Liver (tissue), 9 donors: ENCODE data around the gene SCAMP4. TPM values are rescaled to one million over a fixed set of nuclear protein-coding genes. Genes with fewer than 3 reads are reported as not detected.
A peak's percentile ranks its signal among the peaks of the same experiment; 100 is the strongest.
"Not testable (repeated sequence)": the region's sequence is repeated elsewhere in the genome, so short reads cannot be mapped to it uniquely, and the experiment has no call there.

Source experiments
- DNase-seq: peaks from one replicate; pipeline ENCODE4 v3.0.0-alpha.2; 2017; ENCODE audit warnings: low spot score
- H3K27ac ChIP-seq, 2 donors: one replicate each; pipeline ENCODE4 v1.7.0; 2013; ENCODE audit warnings: inconsistent platforms in 2 of 2, low read length in 2 of 2, control low read depth in 1 of 2, low read depth in 1 of 2, mild to moderate bottlenecking in 1 of 2
- H3K27me3 ChIP-seq, 4 donors: one replicate each; pipeline versions ENCODE4 v1.6.1 to v1.7.0; 2013; ENCODE audit warnings: low read length in 3 of 4, inconsistent platforms in 1 of 4, mild to moderate bottlenecking in 1 of 4, moderate library complexity in 1 of 4; ENCODE audit not compliant: control insufficient read depth in 4 of 4, insufficient read depth in 4 of 4
- H3K36me3 ChIP-seq, 4 donors: one replicate each; pipeline versions ENCODE4 v1.6.1 to v1.7.0; 2013; ENCODE audit warnings: low read length in 3 of 4, mild to moderate bottlenecking in 3 of 4, low read depth in 1 of 4, moderate library complexity in 1 of 4; ENCODE audit not compliant: control insufficient read depth in 4 of 4, insufficient read depth in 3 of 4
- H3K4me1 ChIP-seq, 4 donors: one replicate each; pipeline versions ENCODE4 v1.6.1 to v1.7.0; 2013; ENCODE audit warnings: low read length in 3 of 4, mild to moderate bottlenecking in 3 of 4, moderate library complexity in 1 of 4; ENCODE audit not compliant: control insufficient read depth in 4 of 4, insufficient read depth in 4 of 4
- H3K4me3 ChIP-seq, 3 donors: one replicate each; pipeline versions ENCODE4 v1.6.1 to v1.7.0; 2013; ENCODE audit warnings: low read length in 3 of 3, control low read depth in 1 of 3, low read depth in 1 of 3, mild to moderate bottlenecking in 1 of 3
- H3K9ac ChIP-seq, 2 donors: one replicate each; pipeline ENCODE4 v1.7.0; 2013; ENCODE audit warnings: low read length in 2 of 2, mild to moderate bottlenecking in 2 of 2, moderate library complexity in 2 of 2, control low read depth in 1 of 2, low read depth in 1 of 2
- H3K9me3 ChIP-seq, 4 donors: one replicate each; pipeline versions ENCODE4 v1.6.1 to v1.7.0; 2013; ENCODE audit warnings: low read length in 3 of 4; ENCODE audit not compliant: control insufficient read depth in 4 of 4
- GABPA ChIP-seq, 2 donors: IDR thresholded peaks in 1 of 2; conservative IDR thresholded peaks in 1 of 2; 2 replicates each; pipeline ENCODE4 v1.6.1; 2016; ENCODE audit warnings: antibody characterized with exemption in 2 of 2, mild to moderate bottlenecking in 1 of 2, moderate library complexity in 1 of 2
- SP1 ChIP-seq: IDR thresholded peaks from 2 replicates; pipeline ENCODE4 v1.6.1; 2018; ENCODE audit warnings: antibody characterized with exemption, mild to moderate bottlenecking
- YY1 ChIP-seq: IDR thresholded peaks from 2 replicates; pipeline ENCODE4 v1.6.1; 2016; ENCODE audit warnings: antibody characterized with exemption, mild to moderate bottlenecking
- WGBS: extraction: QIAGEN DNeasy Blood & Tissue Kit; methylation state at CpG from one replicate; pipeline ENCODE4 v1.1.7; 2013; 5-methylcytosine and 5-hydroxymethylcytosine counted together
- polyA plus RNA-seq, 2 donors: library from polyadenylated mRNA; stranded (reverse) in 1 of 2; unstranded in 1 of 2; fragments of 200-250 nt in 1 of 2; fragments of >200 nt in 1 of 2; fragmentation: Nextera tagmentation in 1 of 2; extraction: Ambion mirVana in 1 of 2; gene quantifications; one replicate each; pipeline versions ENCODE4 v1.2.1 to v1.2.3, GENCODE V29; 2013 to 2015
- total RNA-seq, 2 donors: library from RNA; depleted of rRNA; stranded (reverse); fragments of >200 nt; gene quantifications; one replicate each; pipeline ENCODE4 v1.2.3, GENCODE V29; 2014
- TF ChIP-seq, protein P1 (sequence below): IDR thresholded peaks from 2 replicates; pipeline ENCODE4 v1.6.1; 2016; ENCODE audit warnings: antibody characterized with exemption, mild to moderate bottlenecking
- donor health status: healthy.
- donor health status: healthy.
- donor health status: healthy.
- donor health status: healthy.
- donor health status: healthy.

Gene SCAMP4
- total and polyA plus RNA-seq, 4 donors: 13.0 to 22.1 (median 16.6) TPM

DNA sequence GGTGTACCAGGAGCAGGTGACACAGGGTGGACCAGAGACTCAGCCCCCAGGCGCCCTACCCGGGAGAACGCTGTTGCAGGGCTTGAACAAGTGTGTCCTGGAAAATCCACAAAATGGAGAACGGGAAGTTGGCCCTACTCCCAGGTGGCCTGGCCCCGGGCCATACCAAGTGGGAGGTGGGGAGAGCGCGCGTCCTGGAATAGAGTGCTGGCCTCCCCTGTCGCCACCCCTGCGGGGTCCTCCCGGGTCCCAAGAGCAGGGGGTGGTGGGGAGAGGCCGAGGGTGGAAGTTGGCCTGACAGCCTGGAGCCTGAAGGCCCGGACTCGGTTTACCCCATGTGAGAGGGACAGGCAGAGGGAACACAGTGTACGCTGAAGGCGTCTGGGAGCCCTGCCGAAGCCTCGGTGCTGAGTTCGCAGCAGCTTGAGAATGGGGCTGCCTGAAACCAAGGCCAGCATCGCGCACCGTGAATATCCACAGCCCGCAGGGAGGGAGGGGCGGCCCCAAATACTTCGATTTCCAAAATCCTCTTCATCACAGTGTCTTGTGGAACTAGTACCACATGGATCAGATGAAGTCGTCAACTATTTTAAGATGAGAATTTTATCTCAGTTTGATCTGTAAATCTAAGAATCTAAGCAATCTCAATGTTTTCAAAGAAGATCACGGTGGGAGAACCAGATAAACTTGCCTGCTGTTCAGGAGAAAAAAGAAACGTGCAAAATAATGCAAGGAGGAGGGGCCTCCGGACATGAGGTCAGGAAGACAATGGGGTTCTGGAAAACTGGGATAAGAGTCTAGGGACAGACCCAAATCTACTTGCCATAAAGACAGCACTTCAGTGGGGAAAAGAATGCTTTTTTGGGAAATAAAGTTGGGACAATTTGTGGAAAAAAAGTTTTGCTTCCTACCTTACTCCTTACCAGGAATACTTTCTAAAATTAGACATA lies 31.4 kb upstream of the SCAMP4 start:
- peaks cover 36 to 58% (median 45%) of the 10 kb centered on the region in 4 donors for H3K4me1 ChIP-seq
- 30% methylated on average over 29 of the region's 29 CpGs for WGBS
- TF ChIP-seq, protein P1, sequence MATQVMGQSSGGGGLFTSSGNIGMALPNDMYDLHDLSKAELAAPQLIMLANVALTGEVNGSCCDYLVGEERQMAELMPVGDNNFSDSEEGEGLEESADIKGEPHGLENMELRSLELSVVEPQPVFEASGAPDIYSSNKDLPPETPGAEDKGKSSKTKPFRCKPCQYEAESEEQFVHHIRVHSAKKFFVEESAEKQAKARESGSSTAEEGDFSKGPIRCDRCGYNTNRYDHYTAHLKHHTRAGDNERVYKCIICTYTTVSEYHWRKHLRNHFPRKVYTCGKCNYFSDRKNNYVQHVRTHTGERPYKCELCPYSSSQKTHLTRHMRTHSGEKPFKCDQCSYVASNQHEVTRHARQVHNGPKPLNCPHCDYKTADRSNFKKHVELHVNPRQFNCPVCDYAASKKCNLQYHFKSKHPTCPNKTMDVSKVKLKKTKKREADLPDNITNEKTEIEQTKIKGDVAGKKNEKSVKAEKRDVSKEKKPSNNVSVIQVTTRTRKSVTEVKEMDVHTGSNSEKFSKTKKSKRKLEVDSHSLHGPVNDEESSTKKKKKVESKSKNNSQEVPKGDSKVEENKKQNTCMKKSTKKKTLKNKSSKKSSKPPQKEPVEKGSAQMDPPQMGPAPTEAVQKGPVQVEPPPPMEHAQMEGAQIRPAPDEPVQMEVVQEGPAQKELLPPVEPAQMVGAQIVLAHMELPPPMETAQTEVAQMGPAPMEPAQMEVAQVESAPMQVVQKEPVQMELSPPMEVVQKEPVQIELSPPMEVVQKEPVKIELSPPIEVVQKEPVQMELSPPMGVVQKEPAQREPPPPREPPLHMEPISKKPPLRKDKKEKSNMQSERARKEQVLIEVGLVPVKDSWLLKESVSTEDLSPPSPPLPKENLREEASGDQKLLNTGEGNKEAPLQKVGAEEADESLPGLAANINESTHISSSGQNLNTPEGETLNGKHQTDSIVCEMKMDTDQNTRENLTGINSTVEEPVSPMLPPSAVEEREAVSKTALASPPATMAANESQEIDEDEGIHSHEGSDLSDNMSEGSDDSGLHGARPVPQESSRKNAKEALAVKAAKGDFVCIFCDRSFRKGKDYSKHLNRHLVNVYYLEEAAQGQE: no peak
- TF ChIP-seq SP1: no peak
- peak; percentile 78 for TF ChIP-seq YY1

DNA sequence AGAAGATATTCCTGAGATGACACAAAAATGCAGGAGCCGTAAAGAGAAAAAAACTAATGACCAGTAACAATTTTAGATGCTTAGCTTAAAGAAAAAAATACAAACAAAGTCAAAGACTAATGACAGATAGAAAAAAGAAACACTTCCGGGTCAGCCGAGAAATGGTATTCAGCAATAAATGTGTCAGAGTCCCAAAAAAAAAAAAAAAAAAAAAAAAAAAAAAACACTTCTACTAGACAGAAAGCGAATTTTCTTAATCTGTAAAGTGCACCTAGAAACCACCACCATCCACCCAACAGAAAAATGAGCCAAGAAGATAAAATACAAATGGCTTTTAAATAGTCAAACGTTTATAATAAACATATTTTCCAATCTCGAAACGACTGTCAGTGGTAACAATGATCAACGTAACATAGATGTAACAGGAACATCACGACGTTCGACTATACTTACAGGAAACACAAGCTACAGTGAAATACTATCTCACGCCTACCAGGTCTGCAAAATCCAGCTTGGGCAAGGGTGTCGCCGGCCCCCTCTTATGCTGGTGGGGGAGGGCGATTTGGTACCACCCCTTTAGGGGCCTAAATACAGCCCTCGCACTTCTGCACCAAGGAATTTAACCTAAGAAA lies 30.5 kb upstream of the SCAMP4 start:
- H3K9me3 ChIP-seq: no peaks in the 10 kb centered on the region
- 3% methylated on average over 16 of the region's 16 CpGs for WGBS
- TF ChIP-seq GABPA (IDR thresholded peaks at IDR 0.05 in 1 of 2, conservative IDR thresholded peaks at IDR 0.05 in 1 of 2): peak; percentile 59 to 63
- TF ChIP-seq SP1: no peak
- DNase-seq: no peak
- peak overlapping the region; percentile 78 to 95 (median 88) for H3K4me3 ChIP-seq
- H3K4me1 ChIP-seq: peaks cover 36 to 58% (median 44%) of the 10 kb centered on the region in 4 donors
- no peaks in the 10 kb centered on the region for H3K27me3 ChIP-seq
- peak overlapping the region; percentile 43 to 70 for H3K9ac ChIP-seq
- peaks cover 0 to 3% (median 0%) of the 10 kb centered on the region in 4 donors for H3K36me3 ChIP-seq
- H3K27ac ChIP-seq: peak overlapping the region; percentile 84 to 95

More for the DNA sequence above, 31.4 kb upstream of the SCAMP4 start:
- Histone ChIP-seq H3K27me3 (no peaks in the 10 kb centered on the region), H3K4me3 (peak overlapping the region; percentile 38 to 88 (median 56)), H3K9ac (peak overlapping the region; percentile 43 to 70), H3K9me3 (no peaks in the 10 kb centered on the region), H3K36me3 (peaks cover 0 to 3% (median 0%) of the 10 kb centered on the region in 4 donors), H3K27ac (peak overlapping the region; percentile 84 to 95)
- DNase-seq: no peak

DNA sequence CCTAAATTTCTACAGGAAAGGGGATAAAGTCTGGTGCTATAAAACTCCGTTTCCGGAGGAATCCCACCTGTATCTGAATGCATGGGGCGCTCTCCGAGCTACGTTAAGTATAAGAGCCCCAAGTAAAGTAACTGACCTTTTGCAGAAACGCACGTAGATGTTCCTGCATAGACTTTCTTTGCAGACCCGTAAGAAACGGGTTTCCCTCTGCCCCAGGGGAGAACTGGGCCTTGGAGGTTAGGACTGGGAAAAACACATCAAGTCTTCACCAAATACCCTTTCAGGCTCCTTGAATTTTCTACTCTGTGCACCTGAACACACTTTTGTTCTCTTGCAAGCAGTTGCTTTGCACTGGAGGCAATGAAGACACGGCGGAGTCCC lies 29.9 kb upstream of the SCAMP4 start:
- not testable (repeated sequence) for DNase-seq, H3K27me3 ChIP-seq, H3K9me3 ChIP-seq, H3K36me3 ChIP-seq
- Histone ChIP-seq H3K4me1 (peaks cover 34 to 56% (median 42%) of the 10 kb centered on the region in 4 donors), H3K9ac (peak overlapping the region; percentile 43 to 70), H3K4me3 (peak overlapping the region; percentile 78 to 95 (median 88)), H3K27ac (peak overlapping the region; percentile 84 to 95)
- under 1% methylated on average over 11 of the region's 11 CpGs for WGBS
